Activated CD4-positive, alpha-beta memory T cell treated with anti-CD3 and anti-CD28 coated beads, Interleukin-2, amount 10 ng/mL, durations not matched to agents 7 days and 5 days (primary cell): ENCODE results near the gene LRRC3C. TPM values are rescaled to one million over a fixed set of nuclear protein-coding genes. Genes with fewer than 3 reads are reported as not detected.

ENCODE experiments used
- CTCF ChIA-PET: fragments of 350-600 bp; sonication (Branson Sonifier 250); formaldehyde crosslinking; loops from one replicate; lab custom pipeline; 2021; ENCODE audit warnings: antibody characterized with exemption, inconsistent platforms; lab: Charles Lee
- POLR2A ChIA-PET: fragments of 350-600 bp; sonication (Branson Sonifier 250); formaldehyde crosslinking; loops from one replicate; lab custom pipeline; 2021; ENCODE audit warnings: antibody characterized with exemption; lab: Charles Lee
- DNase-seq: peaks from one replicate; pipeline ENCODE4 v3.0.0-alpha.2; 2020
- H3K27ac Mint-ChIP-seq: one replicate; pipeline ENCODE4 v1.8.0; 2021; ENCODE audit warnings: mild to moderate bottlenecking, mixed read lengths
- H3K27me3 Mint-ChIP-seq: one replicate; pipeline ENCODE4 v1.8.0; 2021; ENCODE audit warnings: mixed read lengths
- H3K36me3 Mint-ChIP-seq: one replicate; pipeline ENCODE4 v1.8.0; 2021; ENCODE audit warnings: low read depth, mixed read lengths
- H3K4me1 Mint-ChIP-seq: one replicate; pipeline ENCODE4 v1.8.0; 2021; ENCODE audit warnings: mixed read lengths
- H3K4me3 Mint-ChIP-seq: one replicate; pipeline ENCODE4 v1.8.0; 2021; ENCODE audit warnings: mild to moderate bottlenecking, mixed read lengths
- H3K9me3 Mint-ChIP-seq: one replicate; pipeline ENCODE4 v1.8.0; 2021; ENCODE audit warnings: mixed read lengths
- total RNA-seq, 2 experiments: library from RNA; stranded (reverse); gene quantifications; one replicate each; pipeline ENCODE4 v1.2.3, GENCODE V29; 2021

LRRC3C gene
- total RNA-seq, 2 experiments from 2014 or later = not detected

- H3K4me3 Mint-ChIP-seq = no peak overlapping the region
- CTCF ChIA-PET = interaction anchor here (1.0 to 1.7 kb wide), 5 partner anchors 11 to 334 kb away, joined by 3 to 6 read pairs (median 4); partner anchors contain the start of gene PSMD3
- DNase-seq = no peak
- H3K27me3 Mint-ChIP-seq = peaks cover 11% of the 10 kb centered on the region
- POLR2A ChIA-PET = interaction anchor here (0.6 to 2.0 kb wide), 5 partner anchors 10 to 32 kb away, joined by 3 to 12 read pairs (median 5); partner anchors contain the start of gene PSMD3
- H3K36me3 Mint-ChIP-seq = no peaks in the 10 kb centered on the region
- H3K4me1 Mint-ChIP-seq = peaks cover 18% of the 10 kb centered on the region
- H3K9me3 Mint-ChIP-seq = no peaks in the 10 kb centered on the region
- H3K27ac Mint-ChIP-seq = no peak overlapping the region
These were observed 27.3 kb downstream of the LRRC3C start for GRCh38 chr17:39954876-39955275.

DNA sequence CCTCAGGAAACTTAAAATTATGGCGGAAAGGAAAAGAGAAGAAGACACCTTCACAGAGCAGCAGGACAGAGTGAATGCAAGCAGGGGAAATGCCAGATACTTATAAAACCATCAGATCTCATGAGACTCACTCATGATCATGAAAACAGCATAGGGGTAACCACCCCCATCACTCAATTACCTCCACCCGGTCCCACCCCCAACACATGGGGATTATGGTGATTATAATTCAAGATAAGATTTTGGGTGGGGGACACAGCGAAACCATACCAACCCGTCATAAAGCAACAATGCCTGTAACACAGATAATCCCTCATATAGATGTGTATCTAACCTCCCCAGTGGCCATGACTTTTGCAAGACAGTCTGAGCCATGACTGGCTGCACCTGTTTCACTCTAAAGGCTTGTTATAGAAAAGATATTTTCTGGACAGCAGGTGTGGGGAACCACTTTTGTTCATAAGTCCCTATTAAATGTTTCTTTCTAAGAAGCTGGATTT lies 28.2 kb downstream of the LRRC3C start:
- H3K4me1 Mint-ChIP-seq = peaks cover 20% of the 10 kb centered on the region
- ChIA-PET CTCF (interaction anchor here (1.0 to 8.5 kb wide), 4 partner anchors 24 to 83 kb away, joined by 4 to 72 read pairs (median 5); partner anchors contain the start of gene PSMD3), POLR2A (interaction anchor here (0.6 to 0.8 kb wide), 2 partner anchors 25 to 29 kb away, joined by 3 to 6 read pairs; partner anchors contain the start of gene PSMD3)
- H3K4me3 Mint-ChIP-seq = no peak overlapping the region
- H3K27me3 Mint-ChIP-seq = peaks cover 11% of the 10 kb centered on the region
- no peaks in the 10 kb centered on the region for H3K9me3 Mint-ChIP-seq
- H3K36me3 Mint-ChIP-seq = no peaks in the 10 kb centered on the region
- H3K27ac Mint-ChIP-seq = no peak overlapping the region
- no peak for DNase-seq

GRCh38 chr17:39960524-39961041 lies 33.1 kb downstream of the LRRC3C start:
- ChIA-PET CTCF (interaction anchor here (8.5 kb wide), 1 partner anchor 20 kb away, joined by 72 read pairs; the partner anchor contains the start of gene PSMD3), POLR2A (interaction anchor here (1.2 kb wide), 1 partner anchor 20 kb away, joined by 4 read pairs; the partner anchor contains the start of gene PSMD3)
- Mint-ChIP-seq H3K27me3 (peaks cover 7% of the 10 kb centered on the region), H3K36me3 (no peaks in the 10 kb centered on the region), H3K4me3 (no peak overlapping the region), H3K27ac (no peak overlapping the region), H3K4me1 (peaks cover 25% of the 10 kb centered on the region), H3K9me3 (no peaks in the 10 kb centered on the region)
- no peak for DNase-seq

DNA sequence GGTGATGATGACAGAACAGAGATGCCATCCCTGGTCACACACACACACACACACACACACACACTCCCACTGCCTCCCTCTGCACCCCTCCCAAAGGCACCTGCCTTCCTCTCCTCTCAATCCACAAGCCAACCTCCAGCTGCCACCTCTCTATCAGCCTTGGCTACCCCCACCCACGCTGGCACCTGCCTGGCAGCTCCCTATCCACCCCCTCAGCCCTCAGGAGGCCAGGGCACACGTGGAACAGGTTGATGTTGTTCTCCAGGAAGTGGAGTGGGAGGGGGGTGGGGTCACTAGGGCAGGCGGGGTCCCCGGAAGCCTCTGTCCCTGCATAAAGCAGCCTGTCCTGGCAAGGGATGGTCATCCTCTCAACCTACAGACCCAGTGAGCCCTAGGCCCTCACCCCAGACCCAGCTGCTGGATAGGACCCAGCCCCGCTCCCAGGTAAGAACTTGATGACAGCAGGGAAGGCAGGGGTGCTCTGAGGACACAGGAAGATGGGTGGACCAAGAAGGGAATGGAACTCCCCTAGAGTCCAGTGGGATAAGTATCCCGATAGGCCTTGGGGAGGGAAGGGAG lies 35.2 kb downstream of the LRRC3C start, which contains the start of gene GSDMA:
GSDMA (plus strand) TSS at position 363 of the 579 bp plus-strand sequence. CDS start 2,684 bp downstream, outside the sequence.
- H3K4me3 Mint-ChIP-seq = no peak within 1 kb of the TSS
- H3K36me3 Mint-ChIP-seq = no peaks in the 10 kb centered on the region
- peaks cover 33% of the 10 kb centered on the region for H3K4me1 Mint-ChIP-seq
- ChIA-PET CTCF (interaction anchor here (1.0 to 8.5 kb wide), 2 partner anchors 18 to 90 kb away, joined by 3 to 72 read pairs; partner anchors contain the start of gene PSMD3), POLR2A (interaction anchor here (1.2 to 4.7 kb wide), 2 partner anchors 18 to 415 kb away, joined by 3 to 22 read pairs; partner anchors contain the start of gene PSMD3)
- peak within 1 kb of the TSS; percentile 8 for H3K27ac Mint-ChIP-seq
- H3K27me3 Mint-ChIP-seq = peaks cover 7% of the 10 kb centered on the region
- no peaks in the 10 kb centered on the region for H3K9me3 Mint-ChIP-seq
- DNase-seq = no peak

DNA sequence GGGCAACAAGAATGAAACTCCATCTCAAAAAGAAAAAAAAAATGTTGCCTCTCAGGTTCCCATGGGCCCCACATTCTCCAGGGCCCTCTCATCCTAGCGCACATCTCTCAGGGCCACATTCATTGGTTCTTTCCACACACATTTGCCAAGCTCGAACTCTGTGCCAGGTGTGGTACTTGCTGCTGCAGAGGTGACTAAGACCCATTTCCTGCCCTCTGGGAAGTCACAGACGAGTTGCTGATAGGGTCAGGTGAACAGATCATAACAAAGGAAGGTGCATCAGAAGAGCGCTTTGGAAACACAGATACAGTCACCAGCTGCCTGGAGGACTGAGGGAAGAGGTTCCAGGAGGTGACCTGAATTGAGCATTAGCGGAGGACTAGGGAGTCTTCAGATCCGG lies 36.3 kb downstream of the LRRC3C start:
- Mint-ChIP-seq H3K36me3 (no peaks in the 10 kb centered on the region), H3K9me3 (no peaks in the 10 kb centered on the region), H3K27me3 (peaks cover 10% of the 10 kb centered on the region), H3K4me1 (peaks cover 32% of the 10 kb centered on the region), H3K27ac (peak overlapping the region; percentile 8), H3K4me3 (no peak overlapping the region)
- ChIA-PET CTCF (interaction anchor here (0.6 to 8.5 kb wide), 2 partner anchors 17 to 38 kb away, joined by 3 to 72 read pairs; partner anchors contain the start of gene PSMD3), POLR2A (interaction anchor here (0.6 to 4.7 kb wide), 2 partner anchors 17 to 51 kb away, joined by 4 to 22 read pairs; partner anchors contain the start of gene PSMD3)
- DNase-seq = peak; percentile 25

DNA sequence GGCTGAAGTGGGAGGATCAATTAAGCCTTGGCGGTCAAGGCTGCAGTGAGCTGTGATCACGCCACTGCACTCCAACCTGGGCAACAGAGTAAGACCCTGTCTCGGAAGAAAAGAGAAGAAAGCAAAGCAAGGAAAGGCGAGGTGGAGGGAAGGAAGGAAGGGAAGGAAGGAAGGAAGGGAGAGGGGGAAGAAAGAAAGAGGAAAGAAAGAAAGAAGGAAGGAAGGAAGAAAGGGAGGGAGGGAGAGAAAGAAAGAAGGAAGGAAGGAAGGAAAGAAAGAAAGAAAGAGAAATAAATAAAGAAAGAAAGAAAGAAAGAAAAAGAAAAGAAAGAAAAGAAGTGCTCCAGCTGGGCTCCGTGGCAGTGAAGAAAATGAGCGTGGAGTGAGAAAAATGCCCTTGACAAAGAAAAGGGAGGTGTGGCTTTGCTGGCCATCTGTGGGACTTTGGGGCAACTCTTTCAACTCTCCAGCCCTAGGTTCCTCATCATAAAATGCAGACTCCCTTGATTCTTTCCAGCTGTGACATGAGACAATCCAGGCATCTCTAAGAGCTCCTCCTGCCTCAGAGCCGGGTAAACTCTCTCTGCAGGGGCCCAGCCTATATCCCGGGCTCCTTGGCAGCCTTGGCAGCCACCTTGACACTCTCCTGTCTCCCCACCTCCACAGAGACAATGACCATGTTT lies 37.6 kb downstream of the LRRC3C start:
- Mint-ChIP-seq H3K27ac (no peak overlapping the region), H3K36me3 (no peaks in the 10 kb centered on the region), H3K4me1 (peaks cover 27% of the 10 kb centered on the region), H3K9me3 (no peaks in the 10 kb centered on the region), H3K4me3 (no peak overlapping the region), H3K27me3 (peaks cover 22% of the 10 kb centered on the region)
- no peak for DNase-seq
- ChIA-PET CTCF (interaction anchor here (0.8 to 1.2 kb wide), 2 partner anchors 11 to 15 kb away, joined by 3 to 4 read pairs; partner anchors contain the start of gene PSMD3), POLR2A (interaction anchor here (0.7 to 4.7 kb wide), 3 partner anchors 10 to 125 kb away, joined by 4 to 22 read pairs (median 4); partner anchors contain the start of gene PSMD3)

DNA sequence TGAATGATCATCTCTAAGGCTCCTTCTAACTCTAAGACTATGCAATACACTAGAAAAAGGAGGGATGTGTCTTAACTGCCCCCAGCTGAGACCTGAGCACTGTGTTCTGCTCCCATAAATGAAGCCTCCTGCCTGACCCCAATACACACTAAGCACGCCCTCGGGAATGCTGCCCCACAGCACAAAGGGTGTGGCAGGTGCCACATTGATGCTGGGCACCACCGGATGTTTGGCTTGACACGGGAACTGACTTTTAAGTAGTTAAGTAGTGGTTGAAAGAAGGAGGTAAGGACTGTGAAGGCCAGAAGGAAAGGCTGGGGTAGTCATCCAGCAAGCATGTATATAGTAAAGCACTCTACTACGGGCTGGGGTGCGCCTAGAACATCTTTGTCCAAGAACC lies 39.2 kb downstream of the LRRC3C start:
- CTCF ChIA-PET = no interaction called here
- Mint-ChIP-seq H3K9me3 (no peaks in the 10 kb centered on the region), H3K4me1 (peaks cover 27% of the 10 kb centered on the region), H3K27ac (peak overlapping the region; percentile 40), H3K27me3 (peaks cover 37% of the 10 kb centered on the region), H3K36me3 (no peaks in the 10 kb centered on the region), H3K4me3 (no peak overlapping the region)
- no peak for DNase-seq
- POLR2A ChIA-PET = interaction anchor here (2.9 kb wide), 1 partner anchor 13 kb away, joined by 11 read pairs; the partner anchor contains the start of gene PSMD3

GRCh38 chr17:39968761-39969160 lies 41.2 kb downstream of the LRRC3C start:
- Mint-ChIP-seq H3K9me3 (no peaks in the 10 kb centered on the region), H3K27ac (no peak overlapping the region)
- POLR2A ChIA-PET = interaction anchor here (1.1 to 2.9 kb wide), 2 partner anchors 11 to 13 kb away, joined by 3 to 11 read pairs; partner anchors contain the start of gene PSMD3

GRCh38 chr17:39969375-39969774 lies 41.8 kb downstream of the LRRC3C start:
- peaks cover 47% of the 10 kb centered on the region for H3K27me3 Mint-ChIP-seq
- no peaks in the 10 kb centered on the region for H3K36me3 Mint-ChIP-seq
- no peak overlapping the region for H3K4me3 Mint-ChIP-seq
- H3K9me3 Mint-ChIP-seq = no peaks in the 10 kb centered on the region
- H3K4me1 Mint-ChIP-seq = peaks cover 15% of the 10 kb centered on the region
- no peak for DNase-seq
- CTCF ChIA-PET = interaction anchor here (1.5 to 2.1 kb wide), 2 partner anchors 11 to 58 kb away, joined by 4 to 13 read pairs; partner anchors contain the start of gene PSMD3
- POLR2A ChIA-PET = interaction anchor here (1.1 to 2.9 kb wide), 2 partner anchors 11 to 12 kb away, joined by 3 to 11 read pairs; partner anchors contain the start of gene PSMD3
- H3K27ac Mint-ChIP-seq = no peak overlapping the region

More at GRCh38 chr17:39968761-39969160, 41.2 kb downstream of the LRRC3C start:
- DNase-seq = no peak
- Mint-ChIP-seq H3K27me3 (peaks cover 45% of the 10 kb centered on the region), H3K4me1 (peaks cover 18% of the 10 kb centered on the region), H3K4me3 (no peak overlapping the region), H3K36me3 (no peaks in the 10 kb centered on the region)
- CTCF ChIA-PET = interaction anchor here (0.9 to 2.1 kb wide), 3 partner anchors 11 to 347 kb away, joined by 3 to 13 read pairs (median 4); partner anchors contain the start of gene PSMD3

GRCh38 chr17:39970157-39970692 lies 42.7 kb downstream of the LRRC3C start:
- ChIA-PET CTCF (interaction anchor here (0.6 to 1.5 kb wide), 2 partner anchors 10 to 58 kb away, joined by 4 read pairs; partner anchors contain the start of gene PSMD3), POLR2A (no interaction called here)
- H3K4me1 Mint-ChIP-seq = peaks cover 15% of the 10 kb centered on the region
- H3K36me3 Mint-ChIP-seq = no peaks in the 10 kb centered on the region
- no peak overlapping the region for H3K4me3 Mint-ChIP-seq
- H3K9me3 Mint-ChIP-seq = no peaks in the 10 kb centered on the region
- DNase-seq = no peak
- peaks cover 44% of the 10 kb centered on the region for H3K27me3 Mint-ChIP-seq
- H3K27ac Mint-ChIP-seq = no peak overlapping the region

GRCh38 chr17:39971076-39971603 lies 43.6 kb downstream of the LRRC3C start:
- H3K27ac Mint-ChIP-seq = no peak overlapping the region

More at GRCh38 chr17:39971076-39971603, 43.6 kb downstream of the LRRC3C start:
- Mint-ChIP-seq H3K36me3 (no peaks in the 10 kb centered on the region), H3K4me3 (no peak overlapping the region), H3K9me3 (no peaks in the 10 kb centered on the region), H3K4me1 (peaks cover 15% of the 10 kb centered on the region), H3K27me3 (peaks cover 50% of the 10 kb centered on the region)
- no peak for DNase-seq
- POLR2A ChIA-PET = no interaction called here
- CTCF ChIA-PET = no interaction called here
